ENCODE data around the gene LRRC59.

GRCh38 chr17:50347117-50347893 lies 50.0 kb downstream of the LRRC59 start:
- TF ChIP-seq CTCF (conservative IDR thresholded peaks at IDR 0.05; ENCODE audit: low read depth, low read length): no peak
- TF ChIP-seq EZH2 (IDR thresholded peaks at IDR 0.05; ENCODE audit: borderline replicate concordance, low read depth, low read length, poor library complexity, severe bottlenecking): no peak

Data from A673 (cell line).